ENCODE results near the gene ASPSCR1.

ASPSCR1 gene

GRCh38 chr17:82062076-82062983, 84.9 kb downstream of the ASPSCR1 start:
- FAIRE-seq (no peak), DNase-seq (ENCODE audit: insufficient read length, low spot score) (no peak)
- TF ChIP-seq POU2F2 (IDR thresholded peaks at IDR 0.05; ENCODE audit: low read depth, low read length) (no peak), POLR2AphosphoS5 (IDR thresholded peaks at IDR 0.05; ENCODE audit: low read depth, low read length) (no peak), POLR2A (IDR thresholded peaks at IDR 0.05; ENCODE audit: low read depth, low read length) (no peak), PAX5 (IDR thresholded peaks at IDR 0.05; ENCODE audit: insufficient read depth, low read length, severe bottlenecking) (no peak), TAF1 (IDR thresholded peaks at IDR 0.05; ENCODE audit: low read depth, low read length) (no peak), SPI1 (IDR thresholded peaks at IDR 0.05; ENCODE audit: low read depth, low read length) (no peak)

- no peak for DNase-seq (ENCODE audit: insufficient read length, low spot score)
- TF ChIP-seq TAF1 (IDR thresholded peaks at IDR 0.05; ENCODE audit: low read depth, low read length): no peak
- TF ChIP-seq POU2F2 (IDR thresholded peaks at IDR 0.05; ENCODE audit: low read depth, low read length): no peak
- TF ChIP-seq PAX5 (IDR thresholded peaks at IDR 0.05; ENCODE audit: insufficient read depth, low read length, severe bottlenecking): no peak
- no peak for TF ChIP-seq POLR2A (IDR thresholded peaks at IDR 0.05; ENCODE audit: low read depth, low read length)
- no peak for TF ChIP-seq SPI1 (IDR thresholded peaks at IDR 0.05; ENCODE audit: low read depth, low read length)
- no peak; the same call in 1 of the 2 replicates for TF ChIP-seq POLR2AphosphoS5 (IDR thresholded peaks at IDR 0.05; ENCODE audit: low read depth, low read length)
- no peak for FAIRE-seq
Measured at GRCh38 chr17:82062984-82063368, 85.5 kb downstream of the ASPSCR1 start.

GRCh38 chr17:82063424-82064415, 86.3 kb downstream of the ASPSCR1 start:
- TF ChIP-seq TAF1 (IDR thresholded peaks at IDR 0.05; ENCODE audit: low read depth, low read length) (no peak), POU2F2 (IDR thresholded peaks at IDR 0.05; ENCODE audit: low read depth, low read length) (no peak), POLR2A (IDR thresholded peaks at IDR 0.05; ENCODE audit: low read depth, low read length) (0 out of 2 replicates have a peak, but pooled peaks have one; percentile 9)
- FAIRE-seq (no peak), DNase-seq (ENCODE audit: insufficient read length, low spot score) (no peak)

DNA sequence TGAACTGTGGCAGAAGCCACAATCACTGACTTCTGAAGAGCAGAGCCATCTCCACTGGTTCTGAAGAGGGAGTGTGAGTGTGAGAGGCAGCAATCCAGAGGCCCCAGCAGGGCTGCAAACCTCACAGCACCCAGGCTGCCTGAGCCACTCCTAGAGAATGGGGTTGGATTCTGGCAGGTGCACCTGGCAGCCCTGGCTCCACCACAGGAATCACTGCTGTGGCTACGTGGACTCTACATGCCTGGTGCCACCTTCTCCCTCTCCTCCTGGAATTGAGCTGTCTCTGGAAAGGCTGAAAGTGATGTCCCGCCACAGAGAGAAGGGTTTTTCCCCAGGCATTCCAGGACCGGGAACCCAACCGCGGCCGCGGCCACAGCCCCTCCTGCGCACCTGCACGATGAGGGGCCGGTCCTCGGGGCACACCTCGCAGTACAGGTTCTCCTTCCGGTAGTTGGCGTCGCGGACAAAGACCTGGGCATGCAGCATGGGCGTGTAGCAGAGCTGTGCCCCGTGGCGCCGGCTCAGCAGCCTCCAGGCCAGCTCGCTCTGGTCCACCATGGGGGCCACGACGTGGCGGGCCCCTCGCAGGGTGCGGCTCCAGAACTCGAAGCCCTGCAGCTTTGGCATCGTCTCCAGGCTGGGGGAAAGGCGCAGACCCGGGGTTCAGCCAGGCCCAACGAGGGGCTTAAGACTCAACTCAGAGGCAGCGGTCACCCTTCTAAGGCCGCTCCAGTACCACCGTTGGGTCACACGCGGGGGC, 87.2 kb downstream of the ASPSCR1 start:
- peak; percentile 51 for FAIRE-seq
- no peak for TF ChIP-seq POU2F2 (IDR thresholded peaks at IDR 0.05; ENCODE audit: low read depth, low read length)
- TF ChIP-seq POLR2A (IDR thresholded peaks at IDR 0.05; ENCODE audit: low read depth, low read length): peak; percentile 30; the same call in 1 of the 2 replicates
- DNase-seq (ENCODE audit: insufficient read length, low spot score): no peak

DNA sequence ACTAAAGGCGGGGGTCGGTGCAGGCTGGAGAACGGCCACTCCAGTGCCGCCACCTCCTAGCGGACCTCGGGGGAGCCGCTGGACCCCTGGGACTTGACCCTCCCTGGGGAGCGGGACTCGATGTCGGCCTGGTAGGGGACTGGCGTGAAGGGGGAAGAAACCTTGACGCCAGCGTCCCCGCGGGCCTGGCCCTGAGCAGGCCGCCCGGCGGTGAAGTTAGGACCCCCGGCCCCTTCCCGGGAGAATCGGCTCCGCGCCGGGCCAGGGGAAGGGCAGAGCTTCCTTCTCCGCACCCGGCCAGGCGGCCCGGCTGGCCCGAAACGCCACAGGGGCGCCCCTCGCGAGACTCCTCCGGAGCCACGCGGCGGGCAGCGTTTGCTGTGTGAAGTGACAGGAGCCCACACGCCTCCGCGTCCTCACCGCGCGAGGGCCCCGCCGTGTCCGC, 87.8 kb downstream of the ASPSCR1 start:
- TF ChIP-seq POLR2A (IDR thresholded peaks at IDR 0.05; ENCODE audit: low read depth, low read length): no peak
- no peak for TF ChIP-seq SPI1 (IDR thresholded peaks at IDR 0.05; ENCODE audit: low read depth, low read length)
- TF ChIP-seq POLR2AphosphoS5 (IDR thresholded peaks at IDR 0.05; ENCODE audit: low read depth, low read length): no peak
- no peak for TF ChIP-seq PAX5 (IDR thresholded peaks at IDR 0.05; ENCODE audit: insufficient read depth, low read length, severe bottlenecking)
- no peak for TF ChIP-seq TAF1 (IDR thresholded peaks at IDR 0.05; ENCODE audit: low read depth, low read length)
- TF ChIP-seq POU2F2 (IDR thresholded peaks at IDR 0.05; ENCODE audit: low read depth, low read length): no peak
- FAIRE-seq (no peak), DNase-seq (ENCODE audit: insufficient read length, low spot score) (peak; percentile 83)

- no peak for TF ChIP-seq POLR2AphosphoS5 (IDR thresholded peaks at IDR 0.05; ENCODE audit: low read depth, low read length)
- TF ChIP-seq POLR2A (IDR thresholded peaks at IDR 0.05; ENCODE audit: low read depth, low read length): no peak
- peak; percentile 75 for TF ChIP-seq TAF1 (IDR thresholded peaks at IDR 0.05; ENCODE audit: low read depth, low read length)
- TF ChIP-seq SPI1 (IDR thresholded peaks at IDR 0.05; ENCODE audit: low read depth, low read length): no peak
- peak; percentile 79 for TF ChIP-seq PAX5 (IDR thresholded peaks at IDR 0.05; ENCODE audit: insufficient read depth, low read length, severe bottlenecking)
- no peak for TF ChIP-seq POU2F2 (IDR thresholded peaks at IDR 0.05; ENCODE audit: low read depth, low read length)
- peak; percentile 76 for FAIRE-seq
Measured at GRCh38 chr17:82065638-82066303, 88.3 kb downstream of the ASPSCR1 start, which contains the start of gene DUS1L. Gene DUS1L, minus strand, starts transcription at chr17:82065804. Its CDS starts 745 bp downstream, at chr17:82065059.

More at GRCh38 chr17:82065638-82066303, 88.3 kb downstream of the ASPSCR1 start, which contains the start of gene DUS1L:
- DNase-seq (ENCODE audit: insufficient read length, low spot score): peak; percentile 96

Measured in GM12891 (cell line).